Measurements from ENCODE around the gene ZNF574.
"Not testable (repeated sequence)": the region's sequence is repeated elsewhere in the genome, so short reads cannot be mapped to it uniquely, and the experiment has no call there.

DNA sequence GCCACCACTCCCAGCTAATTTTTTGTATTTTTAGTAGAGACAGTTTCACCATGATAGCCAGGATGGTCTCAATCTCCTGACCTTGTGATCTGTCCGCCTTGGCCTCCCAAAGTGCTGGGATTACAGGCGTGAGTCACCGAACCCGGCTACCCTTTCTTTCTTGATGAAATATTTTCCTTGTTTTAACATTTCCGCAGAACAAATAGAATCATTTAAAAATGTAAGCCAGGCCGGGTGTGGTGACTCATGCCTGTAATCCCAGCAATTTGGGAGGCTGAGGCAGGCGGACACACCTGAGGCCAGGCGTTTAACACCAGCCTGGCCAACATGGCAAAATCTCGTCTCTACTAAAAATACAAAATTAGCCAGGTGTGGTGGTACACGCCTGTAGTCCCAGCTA is 24.3 kb downstream of the ZNF574 start:
- TF ChIP-seq POLR2A (IDR thresholded peaks at IDR 0.05): not testable (repeated sequence)
- TF ChIP-seq, protein P1, sequence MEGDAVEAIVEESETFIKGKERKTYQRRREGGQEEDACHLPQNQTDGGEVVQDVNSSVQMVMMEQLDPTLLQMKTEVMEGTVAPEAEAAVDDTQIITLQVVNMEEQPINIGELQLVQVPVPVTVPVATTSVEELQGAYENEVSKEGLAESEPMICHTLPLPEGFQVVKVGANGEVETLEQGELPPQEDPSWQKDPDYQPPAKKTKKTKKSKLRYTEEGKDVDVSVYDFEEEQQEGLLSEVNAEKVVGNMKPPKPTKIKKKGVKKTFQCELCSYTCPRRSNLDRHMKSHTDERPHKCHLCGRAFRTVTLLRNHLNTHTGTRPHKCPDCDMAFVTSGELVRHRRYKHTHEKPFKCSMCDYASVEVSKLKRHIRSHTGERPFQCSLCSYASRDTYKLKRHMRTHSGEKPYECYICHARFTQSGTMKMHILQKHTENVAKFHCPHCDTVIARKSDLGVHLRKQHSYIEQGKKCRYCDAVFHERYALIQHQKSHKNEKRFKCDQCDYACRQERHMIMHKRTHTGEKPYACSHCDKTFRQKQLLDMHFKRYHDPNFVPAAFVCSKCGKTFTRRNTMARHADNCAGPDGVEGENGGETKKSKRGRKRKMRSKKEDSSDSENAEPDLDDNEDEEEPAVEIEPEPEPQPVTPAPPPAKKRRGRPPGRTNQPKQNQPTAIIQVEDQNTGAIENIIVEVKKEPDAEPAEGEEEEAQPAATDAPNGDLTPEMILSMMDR (IDR thresholded peaks at IDR 0.05): not testable (repeated sequence)
